Neural progenitor cell (in vitro differentiated cells): ENCODE data around the gene CXCR5.

Experiments
- CTCF ChIP-seq: fragments of 200-600 bp; sonication (generic); IDR thresholded peaks from 2 replicates; pipeline ENCODE4 v1.5.1; 2017; ENCODE audit warnings: antibody characterized with exemption, mild to moderate bottlenecking
- EZH2 ChIP-seq: fragments of 200-600 bp; sonication (generic); IDR thresholded peaks from 2 replicates; pipeline ENCODE4 v1.6.1; 2017; ENCODE audit warnings: antibody characterized with exemption, mild to moderate bottlenecking, moderate library complexity

DNA sequence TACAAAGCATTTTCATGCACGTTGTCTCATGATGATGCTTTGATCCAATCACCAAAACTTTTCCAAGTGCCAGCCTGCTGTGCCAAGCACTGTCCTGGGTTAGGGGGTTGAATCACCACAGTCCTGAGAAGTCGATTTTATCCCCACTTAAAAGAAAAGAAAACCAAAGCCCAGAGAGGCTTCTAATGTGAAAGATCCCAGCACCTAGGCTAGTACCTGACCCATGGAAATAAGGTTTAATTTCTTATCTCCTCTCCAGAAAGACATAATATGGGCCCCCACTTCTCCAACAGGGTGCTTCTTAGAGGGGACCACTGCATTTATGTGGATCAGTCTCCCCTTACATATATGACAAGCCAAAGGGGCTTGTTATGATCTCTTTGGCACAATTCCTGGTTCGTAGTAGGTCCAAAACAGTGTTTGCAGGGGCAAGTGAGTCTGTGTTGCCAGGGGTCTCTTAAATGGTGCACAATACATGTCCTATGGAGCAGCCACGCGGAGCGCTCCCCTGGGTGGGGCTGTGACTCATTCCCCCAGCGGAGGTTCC, 43.9 kb downstream of the CXCR5 start:
- TF ChIP-seq CTCF = no peak
- TF ChIP-seq EZH2 = no peak
